ENCODE results near the gene ZBTB44. TPM values are rescaled to one million over a fixed set of nuclear protein-coding genes. Genes with fewer than 3 reads are reported as not detected.

The ZBTB44 gene
- total RNA-seq, 1 donor from 2014 or later = 49.0 TPM

- no peak for DNase-seq
- ATAC-seq (ENCODE audit: poor library complexity) = peak; percentile 52
- intact Hi-C loops (cut with DNase I) = no loop called here
Measured at GRCh38 chr11:130223291-130223971, 91.3 kb downstream of the ZBTB44 start.

GRCh38 chr11:130220311-130221035 is 94.2 kb downstream of the ZBTB44 start:
- ATAC-seq (ENCODE audit: poor library complexity) = no peak
- intact Hi-C loops (cut with DNase I) = no loop called here
- no peak for DNase-seq

GRCh38 chr11:130219148-130219547 is 95.6 kb downstream of the ZBTB44 start:
- DNase-seq (no peak), ATAC-seq (ENCODE audit: poor library complexity) (no peak)
- intact Hi-C loops (cut with DNase I) = no loop called here

GRCh38 chr11:130218501-130219070 is 96.1 kb downstream of the ZBTB44 start:
- DNase-seq = no peak
- intact Hi-C loops (cut with DNase I) = no loop called here
- no peak for ATAC-seq (ENCODE audit: poor library complexity)

GRCh38 chr11:130217133-130218031 is 97.3 kb downstream of the ZBTB44 start:
- DNase-seq (no peak), ATAC-seq (ENCODE audit: poor library complexity) (no peak)
- intact Hi-C loops (cut with DNase I) = no loop called here

- intact Hi-C loops (cut with DNase I) = no loop called here
- DNase-seq = no peak
- ATAC-seq (ENCODE audit: poor library complexity) = no peak
Measured at GRCh38 chr11:130216591-130217132, 98.1 kb downstream of the ZBTB44 start.

GRCh38 chr11:130216221-130216550 is 98.5 kb downstream of the ZBTB44 start:
- no peak for ATAC-seq (ENCODE audit: poor library complexity)

GRCh38 chr11:130215531-130216220 is 99.0 kb downstream of the ZBTB44 start:
- intact Hi-C loops (cut with DNase I) = no loop called here
- ATAC-seq (ENCODE audit: poor library complexity) = no peak

More at GRCh38 chr11:130216221-130216550, 98.5 kb downstream of the ZBTB44 start:
- intact Hi-C loops (cut with DNase I) = no loop called here
- no peak for DNase-seq

GRCh38 chr11:130214861-130215530 is 99.7 kb downstream of the ZBTB44 start:
- ATAC-seq (ENCODE audit: poor library complexity) = no peak
- intact Hi-C loops (cut with DNase I) = loop anchor here (5.0 kb wide), 1 partner anchor 207 kb away; no protein-coding TSS in a partner anchor
- no peak for DNase-seq

More at GRCh38 chr11:130215531-130216220, 99.0 kb downstream of the ZBTB44 start:
- no peak for DNase-seq

GRCh38 chr11:130213979-130214281 is 100.8 kb downstream of the ZBTB44 start:
- DNase-seq = no peak
- ATAC-seq (ENCODE audit: poor library complexity) = no peak
- intact Hi-C loops (cut with DNase I) = loop anchor here (5.0 kb wide), 1 partner anchor 208 kb away; no protein-coding TSS in a partner anchor

- DNase-seq = peak; percentile 83
- ATAC-seq (ENCODE audit: poor library complexity) = peak; percentile 90
- intact Hi-C loops (cut with DNase I) = loop anchor here (5.0 kb wide), 1 partner anchor 209 kb away; no protein-coding TSS in a partner anchor
Measured at GRCh38 chr11:130213143-130213978, 101.4 kb downstream of the ZBTB44 start.

- ATAC-seq (ENCODE audit: poor library complexity) (no peak), DNase-seq (no peak)
- intact Hi-C loops (cut with DNase I) = loop anchor here (5.0 kb wide), 1 partner anchor 210 kb away; no protein-coding TSS in a partner anchor
Measured at GRCh38 chr11:130212431-130212961, 102.2 kb downstream of the ZBTB44 start.

GRCh38 chr11:130211781-130212401 is 102.8 kb downstream of the ZBTB44 start:
- no peak for DNase-seq
- intact Hi-C loops (cut with DNase I) = loop anchor here (5.0 kb wide), 1 partner anchor 210 kb away; no protein-coding TSS in a partner anchor
- no peak for ATAC-seq (ENCODE audit: poor library complexity)

- ATAC-seq (ENCODE audit: poor library complexity) = no peak
- intact Hi-C loops (cut with DNase I) = loop anchor here (5.0 kb wide), 1 partner anchor 211 kb away; no protein-coding TSS in a partner anchor
- no peak for DNase-seq
Measured at GRCh38 chr11:130211144-130211543, 103.6 kb downstream of the ZBTB44 start.

GRCh38 chr11:130209954-130210854 is 104.5 kb downstream of the ZBTB44 start:
- DNase-seq = no peak
- intact Hi-C loops (cut with DNase I) = loop anchor here (5.0 kb wide), 1 partner anchor 212 kb away; no protein-coding TSS in a partner anchor

More at GRCh38 chr11:130209954-130210854, 104.5 kb downstream of the ZBTB44 start:
- no peak for ATAC-seq (ENCODE audit: poor library complexity)
